SKM-1 treated with dmso at 0.1 percent for 144 hours (cell line): ENCODE data around the gene CMA1.
"Not testable (repeated sequence)": the region's sequence is repeated elsewhere in the genome, so short reads cannot be mapped to it uniquely, and the experiment has no call there.

Experiments used
- DNase-seq: peaks from one replicate; lab custom pipeline; 2025; ENCODE audit not compliant: unreplicated experiment; lab: John Stamatoyannopoulos, UW

CMA1 gene

GRCh38 chr14:24508155-24508840 is at the start of gene CMA1:
CMA1 (minus strand) TSS chr14:24508265; CDS start chr14:24508235, 30 bp downstream.
- no peak for DNase-seq

- no peak for DNase-seq
These were observed 48.7 kb upstream of the CMA1 start for GRCh38 chr14:24556756-24557155.

- not testable (repeated sequence) for DNase-seq
These were observed 41.0 kb upstream of the CMA1 start for GRCh38 chr14:24549064-24549463.

GRCh38 chr14:24542346-24542936 is 34.4 kb upstream of the CMA1 start:
- DNase-seq: no peak

GRCh38 chr14:24535737-24536136 is 27.7 kb upstream of the CMA1 start:
- DNase-seq: no peak

- DNase-seq: no peak
These were observed 26.2 kb upstream of the CMA1 start for GRCh38 chr14:24534286-24534685.

GRCh38 chr14:24525877-24526620 is 18.0 kb upstream of the CMA1 start:
- DNase-seq: not testable (repeated sequence)

GRCh38 chr14:24518851-24519250 is 10.8 kb upstream of the CMA1 start:
- DNase-seq: no peak

GRCh38 chr14:24514209-24514608 is 6.1 kb upstream of the CMA1 start:
- DNase-seq: no peak

- DNase-seq: no peak
These were observed 4.9 kb upstream of the CMA1 start for GRCh38 chr14:24513009-24513408.

GRCh38 chr14:24506443-24506842 is 1.6 kb downstream of the CMA1 start:
- DNase-seq: no peak

- no peak for DNase-seq
These were observed 3.6 kb downstream of the CMA1 start for GRCh38 chr14:24504425-24504950.

- not testable (repeated sequence) for DNase-seq
These were observed 16.3 kb downstream of the CMA1 start for GRCh38 chr14:24491586-24492408.

GRCh38 chr14:24483604-24484252 is 24.3 kb downstream of the CMA1 start:
- DNase-seq: no peak

- DNase-seq: not testable (repeated sequence)
These were observed 25.3 kb downstream of the CMA1 start for GRCh38 chr14:24482699-24483303.

GRCh38 chr14:24481622-24482324 is 26.3 kb downstream of the CMA1 start:
- DNase-seq: no peak

- not testable (repeated sequence) for DNase-seq
These were observed 28.1 kb downstream of the CMA1 start for GRCh38 chr14:24479999-24480398.

GRCh38 chr14:24475261-24475660 is 32.8 kb downstream of the CMA1 start:
- DNase-seq: no peak

GRCh38 chr14:24473211-24473610 is 34.9 kb downstream of the CMA1 start:
- DNase-seq: no peak
